Endodermal cell (in vitro differentiated cells): ENCODE data around the gene LRRC23. TPM values are rescaled to one million over a fixed set of nuclear protein-coding genes. Genes with fewer than 3 reads are reported as not detected.
"Not testable (repeated sequence)": the region's sequence is repeated elsewhere in the genome, so short reads cannot be mapped to it uniquely, and the experiment has no call there.

ENCODE experiments used
- DNase-seq: peaks from one replicate; pipeline ENCODE4 v3.0.0-alpha.2; 2017
- H3K27ac ChIP-seq: 2 replicates; pipeline ENCODE4 v1.5.1; 2013; ENCODE audit warnings: mild to moderate bottlenecking, low read depth, low read length, moderate library complexity
- H3K27me3 ChIP-seq: 2 replicates; pipeline ENCODE4 v1.6.1; 2013; ENCODE audit warnings: mild to moderate bottlenecking, low read length, moderate library complexity; ENCODE audit not compliant: insufficient read depth, control insufficient read depth, poor library complexity, severe bottlenecking
- H3K36me3 ChIP-seq: 2 replicates; pipeline ENCODE4 v1.7.0; 2013; ENCODE audit warnings: mild to moderate bottlenecking, low read length, moderate library complexity; ENCODE audit not compliant: control insufficient read depth, insufficient read depth
- H3K4me1 ChIP-seq: one replicate; pipeline ENCODE4 v1.7.0; 2013; ENCODE audit warnings: low read length; ENCODE audit not compliant: control insufficient read depth, insufficient read depth
- H3K4me3 ChIP-seq: 2 replicates; pipeline ENCODE4 v1.5.1; 2013; ENCODE audit warnings: mild to moderate bottlenecking, low read length, moderate library complexity
- H3K9ac ChIP-seq: 2 replicates; pipeline ENCODE4 v1.6.1; 2013; ENCODE audit warnings: mild to moderate bottlenecking, low read length, moderate library complexity; ENCODE audit not compliant: poor library complexity, severe bottlenecking; ENCODE audit errors: extremely low read depth
- H3K9me3 ChIP-seq: 2 replicates; pipeline ENCODE4 v1.6.1; 2013; ENCODE audit warnings: mild to moderate bottlenecking, low read length, moderate library complexity; ENCODE audit not compliant: control insufficient read depth
- H3K27ac Mint-ChIP-seq: 2 replicates; pipeline ENCODE4 v1.8.0; 2020; ENCODE audit warnings: mixed read lengths
- H3K27me3 Mint-ChIP-seq: 2 replicates; pipeline ENCODE4 v1.8.0; 2021; ENCODE audit warnings: mild to moderate bottlenecking, mixed read lengths; ENCODE audit not compliant: insufficient read depth
- H3K36me3 Mint-ChIP-seq: 2 replicates; pipeline ENCODE4 v1.8.0; 2020; ENCODE audit warnings: low read depth, mixed read lengths
- H3K4me1 Mint-ChIP-seq: 2 replicates; pipeline ENCODE4 v1.8.0; 2020; ENCODE audit warnings: mixed read lengths
- H3K4me3 Mint-ChIP-seq: 2 replicates; pipeline ENCODE4 v1.8.0; 2020; ENCODE audit warnings: mild to moderate bottlenecking, moderate library complexity, mixed read lengths
- H3K9me3 Mint-ChIP-seq: 2 replicates; pipeline ENCODE4 v1.8.0; 2020; ENCODE audit warnings: mild to moderate bottlenecking, mixed read lengths
- CTCF ChIP-seq: fragments of 200-600 bp; sonication (generic); conservative IDR thresholded peaks from 2 replicates; pipeline ENCODE4 v1.5.0; 2021; ENCODE audit warnings: antibody characterized with exemption, mild to moderate bottlenecking
- WGBS, 2 experiments: methylation state at CpG; one replicate each; pipeline versions ENCODE4 v1.1.5 to v1.1.7; 2013; ENCODE audit warnings: missing lambda C conversion rate in 2 of 2, mixed read lengths in 1 of 2; ENCODE audit not compliant: insufficient coverage in 1 of 2, insufficient read length in 1 of 2; 5-methylcytosine and 5-hydroxymethylcytosine counted together
- total RNA-seq, 2 donors: library from RNA; stranded (reverse); fragmentation: NEBNext Ultra II Directional in 1 of 2; extraction: Animal tissue kit (Norgen Biotek cat#: 25700) in 1 of 2; gene quantifications; 2 replicates in 1 of 2; 3 replicates in 1 of 2; pipeline ENCODE4 v1.2.1, GENCODE V29; 2021

LRRC23 gene
- total RNA-seq, 2 donors from 2014 or later, result 7.8 to 11.5 TPM

- peak; percentile 100 for TF ChIP-seq CTCF
- Histone ChIP-seq H3K9ac (peak overlapping the region; percentile 75), H3K36me3 (peaks cover 5% of the 10 kb centered on the region), H3K4me3 (peak overlapping the region; percentile 77), H3K27ac (peak overlapping the region; percentile 90), H3K4me1 (peaks cover 4% of the 10 kb centered on the region), H3K27me3 (no peaks in the 10 kb centered on the region), H3K9me3 (no peaks in the 10 kb centered on the region)
- peak; percentile 100 for DNase-seq
- Mint-ChIP-seq H3K36me3 (peaks cover 20% of the 10 kb centered on the region), H3K4me3 (peak overlapping the region; percentile 62), H3K9me3 (peaks cover 10% of the 10 kb centered on the region), H3K27me3 (peaks cover 3% of the 10 kb centered on the region), H3K4me1 (peaks cover 35% of the 10 kb centered on the region), H3K27ac (peak overlapping the region; percentile 98)
- 8 to 10% methylated on average over 43 to 68 of the region's 68 CpGs for WGBS, 2 experiments
These were observed 13.6 kb upstream of the LRRC23 start for GRCh38 chr12:6890789-6891645.

GRCh38 chr12:6891646-6892001 lies 13.0 kb upstream of the LRRC23 start:
- no peaks in the 10 kb centered on the region for H3K9me3 ChIP-seq
- H3K36me3 Mint-ChIP-seq, result peaks cover 20% of the 10 kb centered on the region
- H3K27me3 ChIP-seq, result no peaks in the 10 kb centered on the region
- peaks cover 4% of the 10 kb centered on the region for H3K4me1 ChIP-seq
- peaks cover 32% of the 10 kb centered on the region for H3K4me1 Mint-ChIP-seq
- H3K4me3 ChIP-seq, result peak overlapping the region; percentile 77
- H3K9ac ChIP-seq, result peak overlapping the region; percentile 52
- peaks cover 10% of the 10 kb centered on the region for H3K9me3 Mint-ChIP-seq
- 93 to 96% methylated on average over 4 to 5 of the region's 5 CpGs for WGBS, 2 experiments
- peak overlapping the region; percentile 3 for H3K27ac ChIP-seq
- H3K27ac Mint-ChIP-seq, result peak overlapping the region; percentile 80
- no peak for TF ChIP-seq CTCF
- peaks cover 5% of the 10 kb centered on the region for H3K36me3 ChIP-seq
- H3K4me3 Mint-ChIP-seq, result peak overlapping the region; percentile 62
- no peak for DNase-seq
- peaks cover 4% of the 10 kb centered on the region for H3K27me3 Mint-ChIP-seq

- not testable (repeated sequence) for H3K4me3 Mint-ChIP-seq, H3K27ac ChIP-seq, H3K9me3 Mint-ChIP-seq, H3K4me1 ChIP-seq, H3K4me3 ChIP-seq, H3K9me3 ChIP-seq, H3K27me3 Mint-ChIP-seq, DNase-seq, H3K27ac Mint-ChIP-seq, H3K27me3 ChIP-seq, H3K36me3 ChIP-seq, H3K9ac ChIP-seq
- peaks cover 24% of the 10 kb centered on the region for H3K4me1 Mint-ChIP-seq
- peaks cover 20% of the 10 kb centered on the region for H3K36me3 Mint-ChIP-seq
- WGBS, 2 experiments, result 94 to 100% methylated on average over 3 of the region's 3 CpGs
These were observed 11.9 kb upstream of the LRRC23 start for GRCh38 chr12:6892683-6893082.
